ENCODE measurements around the gene SIK2.

SIK2 gene

DNA sequence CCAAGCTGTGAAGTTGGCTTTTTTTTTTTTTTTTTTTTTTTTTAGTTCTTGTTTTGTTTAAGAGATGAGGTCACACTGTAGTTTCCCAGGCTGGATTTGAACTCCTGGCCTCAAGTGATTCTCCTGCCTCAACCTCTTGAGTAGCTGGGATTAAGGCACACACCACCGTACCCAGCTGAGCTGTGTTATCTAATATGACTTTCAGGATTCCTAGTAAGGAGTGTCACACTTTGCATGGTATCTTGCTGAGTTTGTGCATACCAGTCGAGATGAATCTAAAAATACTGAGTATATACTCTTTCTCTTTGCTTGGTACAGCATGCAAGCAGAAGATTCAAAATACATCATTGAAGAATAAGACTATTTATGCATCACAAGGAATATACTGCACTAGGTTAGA, 58.6 kb downstream of the SIK2 start:
- no peak for DNase-seq

DNA sequence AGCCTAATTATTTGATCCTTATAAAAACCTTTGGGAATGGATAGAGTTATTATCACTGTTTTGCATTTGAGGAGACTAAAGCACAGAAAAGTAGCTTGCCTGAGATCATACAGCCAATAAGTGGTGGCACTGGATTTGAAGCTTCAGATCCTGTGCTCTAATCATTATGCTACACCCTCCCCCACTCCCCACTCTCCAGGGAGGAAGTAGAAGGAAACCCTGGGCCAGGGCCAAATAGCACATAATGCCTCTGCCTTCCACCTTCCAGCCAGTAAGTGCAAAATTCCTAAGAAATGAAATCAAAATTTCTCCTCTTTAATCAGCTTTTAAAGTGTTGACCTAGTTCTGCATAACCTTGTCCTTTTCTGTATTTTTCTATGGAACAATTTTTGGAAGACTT, 61.6 kb downstream of the SIK2 start:
- no peak for DNase-seq

DNA sequence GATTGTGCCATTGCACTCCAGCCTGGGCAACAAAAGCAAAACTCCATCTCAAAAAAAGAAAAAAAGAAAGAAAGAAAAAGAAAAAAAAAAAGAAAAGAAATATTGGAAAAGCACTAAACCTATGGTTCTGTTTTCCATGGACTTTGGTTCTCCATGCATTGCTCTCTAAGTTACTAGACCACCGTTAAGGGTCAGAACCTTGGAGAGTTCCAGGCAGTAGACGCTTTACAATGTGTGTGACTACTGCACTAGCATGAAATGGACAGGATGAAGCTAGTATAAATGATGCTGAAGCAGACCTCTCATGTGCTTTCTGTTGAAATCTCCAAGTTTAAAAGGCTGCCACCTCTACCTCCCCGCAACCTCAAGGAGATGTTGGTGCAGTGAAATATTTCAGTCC, 63.5 kb downstream of the SIK2 start:
- no peak for DNase-seq

DNA sequence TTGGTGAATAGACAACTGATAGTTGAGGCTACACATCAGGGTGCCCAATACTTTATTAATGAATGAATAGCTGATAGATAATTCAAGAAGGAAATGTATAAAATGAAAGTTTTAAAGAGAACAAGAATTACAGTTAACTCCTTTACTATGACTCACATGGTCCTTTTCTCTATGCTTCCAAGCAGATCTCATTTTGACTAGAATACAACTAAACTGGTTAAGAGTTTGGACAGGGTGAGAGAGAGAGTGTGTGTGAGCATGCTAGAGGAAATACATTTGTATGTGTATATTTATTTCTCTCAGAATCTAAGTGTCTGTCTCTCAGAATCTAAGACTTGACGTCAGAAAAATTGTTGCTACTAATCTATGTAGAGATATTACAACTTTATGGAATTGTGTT, 66.7 kb downstream of the SIK2 start:
- no peak for DNase-seq

DNA sequence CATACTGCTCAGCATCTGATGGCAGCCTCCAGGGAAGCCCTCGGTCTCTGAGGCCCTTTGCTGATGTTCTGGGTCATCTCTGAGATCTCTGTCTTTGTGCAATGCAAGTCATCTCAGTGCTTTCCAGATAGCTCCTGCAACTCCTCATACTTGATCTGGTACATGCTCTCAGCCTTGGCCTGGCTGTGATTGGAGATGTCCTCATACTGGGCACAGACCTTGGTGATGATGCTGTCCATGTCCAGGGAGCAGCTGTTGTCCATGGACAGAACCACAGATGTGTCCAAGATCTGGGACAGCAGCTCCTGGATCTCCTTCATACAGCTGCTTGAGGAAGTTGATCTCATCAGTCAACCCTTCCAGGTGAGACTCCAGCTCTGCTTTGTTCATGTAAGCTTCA, 69.1 kb downstream of the SIK2 start:
- DNase-seq, result no peak

DNA sequence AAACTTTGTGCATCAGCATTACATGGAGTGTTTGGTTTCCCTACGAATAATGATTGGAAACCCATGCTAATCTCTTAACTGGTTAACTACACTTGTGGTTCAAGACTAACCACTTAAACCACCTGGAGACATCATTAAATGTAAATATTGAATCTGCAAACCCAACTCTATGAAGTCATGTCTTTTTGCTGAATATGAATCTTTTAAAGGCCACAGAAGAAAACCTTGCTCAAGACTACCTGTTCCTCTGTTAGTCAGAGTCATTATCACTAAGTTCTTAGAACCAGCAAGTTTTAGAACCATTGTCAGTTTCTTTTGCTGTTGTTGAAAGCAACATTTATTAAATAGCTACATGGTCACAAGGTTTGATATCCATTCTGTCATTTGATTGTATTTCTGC, 70.7 kb downstream of the SIK2 start:
- no peak for DNase-seq

DNA sequence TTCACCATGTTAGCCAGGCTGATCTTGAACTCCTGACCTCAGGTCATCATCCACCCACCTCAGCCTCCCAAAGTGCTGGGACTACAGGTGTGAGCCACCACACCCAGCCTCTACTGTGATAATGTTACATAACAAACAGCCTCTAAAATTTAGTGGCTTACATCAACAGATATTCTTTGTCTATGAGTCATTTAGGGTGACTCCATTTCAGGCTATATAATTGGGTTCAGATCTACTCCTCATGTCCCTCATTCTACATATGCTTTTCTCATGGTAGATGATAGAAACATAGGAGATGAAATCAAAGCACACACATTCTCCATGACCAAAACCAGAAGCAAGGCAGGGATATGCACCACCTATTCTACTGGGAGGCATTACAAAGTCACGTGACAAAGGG, 72.7 kb downstream of the SIK2 start:
- no peak for DNase-seq

DNA sequence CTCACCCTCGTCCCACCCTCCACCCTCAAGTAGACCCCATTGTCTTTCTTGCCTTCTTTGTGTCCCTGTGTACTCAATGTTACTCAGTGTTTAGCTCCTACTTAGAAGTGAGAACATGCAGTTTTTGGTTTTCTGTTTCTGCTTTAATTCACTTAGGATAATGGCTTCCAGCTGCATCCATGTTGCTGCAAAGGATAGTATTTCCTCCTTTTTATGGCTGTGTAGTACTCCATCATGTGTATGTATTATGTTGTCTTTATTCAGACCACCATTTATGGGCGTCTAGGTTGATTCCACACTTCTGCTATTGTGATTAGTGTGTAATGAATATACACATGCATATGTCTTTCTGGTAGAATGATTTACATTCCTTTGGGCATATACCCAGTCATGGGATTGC, 73.6 kb downstream of the SIK2 start:
- DNase-seq, result no peak

DNA sequence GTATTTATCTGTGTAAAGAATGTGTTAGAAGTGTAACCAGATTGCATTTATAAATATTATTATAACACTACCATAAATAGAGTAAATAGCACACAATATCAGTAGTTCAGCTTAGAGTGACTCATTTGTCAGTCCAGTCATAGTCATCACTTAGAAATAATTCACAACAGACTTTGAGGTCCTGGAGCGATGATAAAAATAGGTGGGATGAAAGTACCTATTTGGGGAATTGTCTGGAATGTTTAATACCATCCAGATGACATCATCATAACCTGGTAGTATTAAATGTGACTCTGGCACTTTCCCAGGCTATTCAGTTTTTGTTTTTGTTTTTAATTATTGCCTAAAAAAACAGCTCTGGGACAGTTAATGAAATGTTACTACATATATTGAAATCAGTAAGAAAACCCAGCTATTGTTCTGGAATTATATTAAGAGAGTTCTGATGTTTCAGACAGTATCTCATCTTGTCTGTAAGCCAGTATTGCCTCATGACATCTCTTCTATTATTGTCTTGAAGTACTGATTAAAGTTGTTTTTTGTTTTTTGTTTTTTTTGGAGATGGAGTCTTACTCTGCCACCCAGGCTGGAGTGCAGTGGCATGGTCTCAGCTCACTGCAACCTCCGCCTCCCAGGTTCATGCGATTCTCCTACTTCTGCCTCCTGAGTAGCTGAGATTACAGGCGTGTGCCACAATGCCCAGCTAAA, 74.8 kb downstream of the SIK2 start:
- no peak for DNase-seq

DNA sequence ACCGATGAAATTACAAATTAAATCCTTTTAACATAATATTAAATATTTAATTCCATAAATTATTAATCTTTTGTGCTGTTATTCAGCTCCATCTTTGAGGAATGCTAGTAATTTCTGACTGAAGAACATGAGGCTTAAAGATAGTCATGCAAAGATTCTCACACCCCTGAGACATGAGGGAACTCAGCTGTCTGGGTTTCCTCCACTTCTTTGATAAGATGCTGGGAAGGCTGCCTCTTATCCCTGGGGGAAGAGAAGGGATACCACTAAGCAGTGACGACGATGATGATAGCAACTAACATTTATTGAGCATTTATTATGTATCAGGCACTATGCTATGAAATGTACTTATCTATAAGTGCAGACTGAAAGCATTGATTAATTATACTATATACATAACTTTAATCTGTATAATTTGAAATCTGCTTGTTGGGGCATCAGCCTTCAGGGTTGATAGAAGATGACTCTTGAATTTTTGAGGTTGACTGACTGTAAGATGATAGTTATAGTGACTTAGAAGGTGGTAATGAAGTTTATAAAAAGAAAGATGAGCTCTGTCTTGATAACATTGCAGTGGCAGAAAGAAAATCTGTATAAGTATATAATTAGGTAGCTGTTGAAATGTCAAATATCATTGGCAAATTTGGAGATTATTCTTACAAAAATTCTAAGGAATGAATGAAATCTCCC, 78.4 kb downstream of the SIK2 start:
- DNase-seq, result no peak

DNA sequence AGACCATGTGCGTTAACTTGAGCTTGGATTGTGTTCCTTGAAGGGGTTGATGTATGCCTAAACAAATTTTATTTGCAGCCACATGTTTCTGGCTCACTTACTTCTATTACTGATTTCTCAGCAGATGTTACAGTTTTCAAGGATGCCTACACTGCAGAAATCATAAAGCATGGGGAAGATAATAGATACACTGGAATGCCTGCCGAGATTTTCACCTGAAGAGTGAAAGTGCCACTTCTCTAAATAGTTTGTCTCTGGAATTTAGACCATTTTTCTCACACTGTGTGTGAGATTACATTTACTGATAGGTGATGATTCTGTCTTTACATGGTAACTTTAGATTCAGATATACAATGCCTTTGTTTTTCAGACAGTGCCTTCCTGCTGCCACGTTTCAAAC, 81.6 kb downstream of the SIK2 start:
- no peak for DNase-seq

DNA sequence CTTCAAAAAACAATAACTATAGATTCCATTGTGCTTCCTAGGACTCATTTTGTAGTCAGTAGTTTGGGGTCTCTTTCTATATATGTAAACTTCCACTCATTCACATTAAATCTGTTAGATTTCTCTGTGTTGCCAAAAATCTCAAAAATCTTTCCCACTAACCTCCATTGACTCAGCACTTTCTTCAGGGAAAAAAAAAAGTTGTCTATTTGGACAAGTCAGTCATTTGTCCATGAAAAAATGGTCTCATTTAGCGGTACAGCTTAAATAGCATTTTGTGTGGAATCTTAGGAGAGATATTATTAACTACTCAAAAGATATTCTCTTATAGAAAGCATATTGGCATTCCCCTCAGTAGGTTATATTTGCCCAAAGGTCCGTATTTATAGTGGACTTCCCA, 82.0 kb downstream of the SIK2 start:
- no peak for DNase-seq

DNA sequence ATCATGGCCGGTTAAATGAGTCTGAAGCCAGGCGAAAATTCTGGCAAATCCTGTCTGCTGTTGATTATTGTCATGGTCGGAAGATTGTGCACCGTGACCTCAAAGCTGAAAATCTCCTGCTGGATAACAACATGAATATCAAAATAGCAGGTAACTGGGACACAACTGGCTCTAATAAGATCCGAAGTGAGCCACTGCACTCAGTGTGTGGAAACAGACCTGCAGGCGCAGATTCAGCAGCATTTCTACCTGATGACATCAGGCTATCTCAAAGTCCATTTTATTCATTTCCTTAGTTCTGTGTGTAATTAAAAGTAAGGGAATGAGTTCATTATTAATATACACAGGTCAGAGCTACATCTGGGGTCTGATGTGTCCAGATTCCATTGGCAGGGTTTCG, 85.8 kb downstream of the SIK2 start:
- DNase-seq, result no peak

DNA sequence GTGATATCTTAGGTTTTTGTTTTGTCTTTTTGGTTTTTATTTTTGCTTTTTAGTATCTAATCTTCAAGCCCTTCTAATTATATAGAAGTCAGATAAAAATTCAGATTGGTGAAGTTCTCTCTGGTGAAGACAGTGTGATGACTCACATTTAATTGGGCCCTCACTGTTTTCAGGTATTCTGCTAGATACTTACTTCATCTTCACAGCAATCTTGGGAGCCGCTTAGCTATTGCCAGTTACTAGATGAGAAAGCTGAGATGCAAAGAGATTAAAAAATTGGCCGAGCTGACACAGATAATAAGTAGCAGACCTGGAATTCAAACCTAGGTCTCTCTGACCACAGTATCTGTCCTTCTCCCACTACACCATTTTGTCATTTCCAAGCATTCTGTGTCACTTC, 88.9 kb downstream of the SIK2 start:
- DNase-seq, result no peak

DNA sequence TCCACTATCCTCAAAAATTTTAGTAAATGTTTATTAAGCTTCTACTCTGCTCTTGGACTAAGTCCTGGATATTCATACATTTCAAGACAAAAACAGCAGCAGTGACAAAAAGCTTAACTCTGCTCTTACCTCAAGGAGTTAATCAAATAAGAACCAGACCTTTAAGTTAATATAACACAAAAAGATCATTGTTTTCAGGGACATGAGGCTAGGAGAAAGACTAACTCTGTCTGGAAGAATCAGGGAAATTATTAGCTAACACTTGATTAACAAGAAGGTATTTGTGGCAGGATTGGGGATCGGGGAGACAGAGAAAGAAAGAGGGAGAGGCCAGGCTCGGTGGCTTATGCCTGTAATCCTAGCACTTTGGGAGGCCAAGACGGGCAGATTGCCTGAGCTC, 89.5 kb downstream of the SIK2 start:
- no peak for DNase-seq

DNA sequence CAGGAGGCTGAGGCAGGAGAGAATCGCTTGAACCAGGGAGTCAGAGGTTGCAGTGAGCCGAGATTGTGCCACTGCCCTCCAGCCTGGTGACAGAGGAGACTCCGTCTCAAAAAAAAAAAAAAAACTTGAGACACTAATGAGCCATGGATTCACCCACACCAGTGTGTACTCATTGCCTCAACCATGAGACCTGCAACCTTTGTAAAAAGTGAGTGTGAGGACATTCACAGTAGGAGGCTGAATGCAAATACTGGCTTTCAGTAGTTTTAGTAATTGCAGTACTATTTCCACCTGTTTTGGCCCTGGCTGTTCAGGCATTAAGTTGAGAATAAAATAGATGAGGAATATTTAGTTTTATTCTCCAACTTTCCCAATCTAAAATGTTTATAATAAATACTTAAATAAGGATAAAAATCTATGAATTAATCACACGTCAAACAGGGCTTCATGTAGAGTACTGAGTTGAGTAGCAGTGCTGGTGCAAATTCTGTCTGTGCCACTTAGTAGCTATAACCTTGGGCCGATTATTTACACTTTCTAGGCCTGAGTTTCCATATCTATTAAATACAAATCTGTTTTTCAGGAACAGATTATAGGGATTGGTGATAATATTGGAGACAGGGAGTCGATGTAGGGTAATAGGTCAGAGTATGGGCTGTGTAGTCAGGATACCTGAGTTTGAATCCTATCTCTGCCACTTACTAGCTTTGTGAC, 91.1 kb downstream of the SIK2 start:
- no peak for DNase-seq

DNA sequence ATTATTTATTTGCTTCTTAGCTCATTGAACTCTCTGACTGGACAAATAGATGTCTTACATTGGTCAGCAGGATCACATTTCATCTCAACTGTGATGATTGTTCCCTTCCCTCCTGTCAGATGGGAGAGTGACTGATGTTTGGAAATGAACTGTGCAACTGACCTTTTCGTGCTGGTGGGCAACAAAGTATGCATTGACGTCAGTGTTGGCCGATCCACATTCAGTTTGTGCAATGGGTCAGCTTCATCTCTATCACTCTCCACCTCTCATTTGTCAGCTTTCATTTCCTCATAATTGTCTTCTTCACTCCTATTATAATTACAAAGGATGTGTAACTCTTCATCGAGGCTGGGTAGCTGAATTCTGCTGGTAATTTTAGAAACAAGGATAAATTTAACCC, 92.6 kb downstream of the SIK2 start:
- DNase-seq, result no peak

DNA sequence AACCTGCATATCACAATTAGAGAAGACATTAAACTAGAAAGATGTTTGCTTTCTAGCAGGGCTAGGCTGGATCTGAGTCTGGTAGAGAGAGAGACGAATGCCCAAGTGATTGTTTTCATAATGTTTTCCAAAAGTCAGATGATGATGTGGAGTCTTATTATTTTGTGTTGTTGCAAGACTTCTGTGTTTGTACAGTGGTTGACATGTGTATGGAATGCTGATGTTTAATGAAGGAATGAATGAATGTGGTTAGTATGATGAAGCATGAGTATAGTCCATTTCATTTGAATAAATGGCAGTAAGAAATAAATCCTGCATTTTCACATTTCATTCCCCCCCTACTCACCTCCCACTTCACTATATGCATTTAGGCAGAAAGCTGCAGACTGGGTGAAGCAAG, 94.3 kb downstream of the SIK2 start:
- DNase-seq, result no peak

DNA sequence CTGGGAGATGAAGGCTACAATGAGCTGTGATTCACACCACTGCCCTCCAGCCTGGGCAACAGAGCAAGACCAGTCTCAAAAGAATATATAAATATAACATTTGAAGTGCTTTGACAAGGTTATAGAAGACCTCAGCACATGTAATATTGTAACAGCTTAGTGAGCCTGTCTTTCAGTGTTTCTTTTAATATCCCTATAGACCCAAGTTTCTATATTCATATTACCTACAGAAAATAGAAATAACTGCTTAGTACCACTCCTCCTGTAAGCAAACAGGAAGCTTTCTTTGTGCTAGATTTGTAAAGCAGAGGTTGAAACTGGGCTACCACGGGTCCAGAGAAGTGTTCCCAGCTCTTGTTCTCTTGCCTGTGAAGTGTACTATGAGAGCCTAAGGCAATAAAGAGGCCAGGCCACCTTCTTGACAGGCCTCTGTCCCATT, 95.7 kb downstream of the SIK2 start:
- DNase-seq, result no peak

DNA sequence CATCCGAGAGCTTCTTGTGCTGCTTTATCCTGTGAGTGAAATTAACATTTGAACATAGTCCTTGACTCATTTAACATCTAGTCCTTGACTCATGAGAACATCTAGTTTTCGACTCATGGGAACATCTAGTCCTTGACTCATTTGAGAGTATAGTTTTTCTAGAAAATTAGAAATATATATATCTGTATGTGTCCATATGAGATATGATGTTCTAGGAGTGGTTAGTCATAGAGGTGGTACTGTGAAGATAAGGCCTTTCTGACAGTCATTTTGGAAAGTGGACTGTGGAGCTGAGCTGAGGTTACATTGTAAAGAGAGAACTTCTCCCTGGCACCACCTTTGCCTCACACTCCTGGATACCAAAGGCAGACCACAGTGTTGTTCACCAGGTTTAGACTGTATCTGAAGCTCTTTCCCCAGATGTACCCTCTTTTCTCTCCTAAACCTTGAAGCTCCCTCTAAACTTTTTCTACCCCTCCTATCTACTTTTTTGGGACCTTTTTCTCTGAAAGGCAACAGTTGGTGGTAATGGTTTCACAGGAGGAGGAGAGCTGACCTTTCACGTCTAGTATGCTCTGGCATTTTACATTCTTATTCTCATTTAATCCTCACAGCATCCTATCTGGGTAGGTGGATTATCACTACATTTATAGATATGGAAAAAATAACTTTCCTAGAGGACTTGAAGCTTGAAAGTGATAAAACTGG, 96.8 kb downstream of the SIK2 start:
- DNase-seq, result no peak

DNA sequence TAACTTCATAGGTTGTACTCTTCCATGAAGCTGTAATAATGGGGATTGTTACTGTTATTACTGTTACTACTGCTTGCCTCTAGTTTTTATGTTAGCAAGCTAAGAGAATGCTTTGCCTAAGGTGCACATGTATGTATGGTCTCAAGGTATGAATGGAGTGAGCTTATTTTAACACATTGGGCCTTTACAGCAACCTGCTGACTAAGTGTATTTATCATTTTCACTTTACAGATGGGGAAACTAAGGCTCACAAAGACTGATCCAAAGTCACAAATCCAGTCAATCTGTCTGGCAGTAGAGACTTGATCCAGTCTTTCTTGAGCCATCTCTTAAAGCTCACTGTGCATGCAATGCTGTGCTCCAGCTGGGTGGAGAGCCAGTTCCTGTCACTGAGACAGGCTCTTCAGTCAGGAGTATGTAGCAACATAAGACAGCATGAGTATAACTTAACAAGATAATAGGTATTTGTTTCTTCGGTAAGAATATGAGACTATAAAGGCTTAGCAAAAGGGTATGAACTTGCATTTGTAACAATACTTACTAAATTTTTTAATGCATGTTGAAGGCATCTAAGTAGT, 97.4 kb downstream of the SIK2 start:
- no peak for DNase-seq

DNA sequence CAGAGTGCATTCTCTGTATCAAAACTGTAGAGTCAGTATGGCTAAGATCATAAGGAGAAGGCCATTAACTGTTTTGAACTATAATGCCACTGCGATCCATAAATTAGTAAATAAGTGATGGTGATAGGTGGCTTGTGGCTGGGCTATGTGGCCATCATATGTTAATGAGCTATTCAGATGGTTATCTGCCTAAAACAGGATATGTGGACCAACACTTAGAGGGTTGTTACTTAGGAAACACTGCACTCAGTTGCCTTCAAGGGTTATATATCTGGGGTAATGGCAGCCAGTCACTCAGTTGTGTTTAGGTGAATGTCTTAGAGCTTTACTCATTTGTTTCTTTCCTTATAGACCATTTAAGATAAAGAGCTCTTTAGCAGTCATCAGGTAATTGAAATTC, 97.9 kb downstream of the SIK2 start:
- no peak for DNase-seq

DNA sequence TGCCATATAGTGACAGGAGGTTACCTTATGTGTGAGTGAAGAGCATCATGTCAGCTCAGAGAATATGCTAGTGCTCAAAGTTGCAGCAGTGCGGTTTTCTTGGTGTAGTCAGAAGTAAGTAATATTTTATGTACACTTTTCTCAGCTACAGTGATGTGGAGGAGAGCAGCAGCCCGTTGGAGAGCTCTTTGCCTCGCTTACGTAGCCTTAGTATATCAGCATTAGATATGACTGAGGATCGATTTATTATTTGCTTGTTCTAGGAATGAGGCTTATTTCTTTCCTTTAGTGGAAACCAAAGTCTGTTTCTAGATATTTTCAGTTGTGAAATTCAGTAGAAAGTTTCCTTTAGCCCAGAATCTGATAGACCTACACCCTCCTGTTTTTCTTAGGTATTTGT, 100.4 kb downstream of the SIK2 start:
- DNase-seq, result no peak
